Activated B cell treated with CpG ODN at 0.5 μM for 24 hours (primary cell): Measurements from ENCODE around the gene DGAT2. TPM values are rescaled to one million over a fixed set of nuclear protein-coding genes. Genes with fewer than 3 reads are reported as not detected.

Experiments used
- ATAC-seq: fragments of 200-7000 bp; cut with Tn5 transposase; one replicate; pipeline ENCODE4 v1.10.0; 2021; ENCODE audit warnings: low read depth, mild to moderate bottlenecking, moderate library complexity
- CTCF ChIA-PET: fragments of 350-600 bp; sonication (Branson Sonifier 250); formaldehyde crosslinking; loops from one replicate; lab custom pipeline; 2021; ENCODE audit warnings: antibody characterized with exemption; lab: Charles Lee
- POLR2A ChIA-PET: fragments of 350-600 bp; sonication (Branson Sonifier 250); formaldehyde crosslinking; loops from one replicate; lab custom pipeline; 2021; ENCODE audit warnings: antibody characterized with exemption; lab: Charles Lee
- DNase-seq: peaks from one replicate; pipeline ENCODE4 v3.0.0; 2022
- H3K27ac Mint-ChIP-seq: one replicate; pipeline ENCODE4 v1.8.0; 2020; ENCODE audit warnings: mixed read lengths
- H3K27me3 Mint-ChIP-seq: one replicate; pipeline ENCODE4 v1.8.0; 2021; ENCODE audit warnings: mixed read lengths
- H3K36me3 Mint-ChIP-seq: one replicate; pipeline ENCODE4 v1.8.0; 2021; ENCODE audit warnings: low read depth, mixed read lengths
- H3K4me1 Mint-ChIP-seq: one replicate; pipeline ENCODE4 v1.8.0; 2021; ENCODE audit warnings: mixed read lengths
- H3K4me3 Mint-ChIP-seq: one replicate; pipeline ENCODE4 v1.8.0; 2020; ENCODE audit warnings: mild to moderate bottlenecking, mixed read lengths
- H3K9me3 Mint-ChIP-seq: one replicate; pipeline ENCODE4 v1.8.0; 2020; ENCODE audit warnings: mixed read lengths
- intact Hi-C: fragments of 100-400 bp; cut with micrococcal nuclease; formaldehyde crosslinking; loops from one replicate; pipeline ENCODE4 v1.15.1; 2024
- total RNA-seq: library from RNA; stranded (reverse); gene quantifications from 2 replicates; pipeline ENCODE4 v1.2.3, GENCODE V29; 2022
- TF ChIP-seq, protein P1 (sequence below): fragments of 200-600 bp; IDR thresholded peaks from one replicate; pipeline ENCODE4 v1.8.0; 2022; ENCODE audit warnings: antibody characterized with exemption, mild to moderate bottlenecking

Gene DGAT2
- total RNA-seq, 1 donor from 2014 or later: 7.9 TPM

DNA sequence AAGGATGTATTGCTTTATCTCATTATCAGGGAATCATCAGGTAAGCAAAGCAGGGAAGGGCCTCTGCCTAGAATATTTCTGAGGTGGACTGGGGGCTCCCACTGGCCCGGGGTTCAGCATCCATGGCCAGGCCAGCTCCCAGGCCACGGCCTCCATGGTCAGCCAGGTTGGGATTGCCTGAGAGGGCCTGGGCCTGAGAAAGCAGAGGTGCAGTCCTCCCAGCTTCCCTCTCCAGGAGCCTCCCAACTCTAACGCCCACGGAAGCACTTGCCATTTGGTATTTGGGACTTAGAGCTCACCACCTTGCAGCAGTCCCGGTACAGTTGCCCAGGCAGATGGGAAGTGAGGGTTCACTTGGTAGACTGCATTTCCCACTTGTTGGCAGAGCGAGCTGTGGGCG lies 12.7 kb downstream of the DGAT2 start:
- Mint-ChIP-seq H3K36me3 (peaks cover 4% of the 10 kb centered on the region), H3K9me3 (no peaks in the 10 kb centered on the region), H3K4me3 (no peak overlapping the region), H3K27me3 (no peaks in the 10 kb centered on the region), H3K4me1 (peaks cover 27% of the 10 kb centered on the region), H3K27ac (no peak overlapping the region)
- ATAC-seq (no peak), DNase-seq (no peak)
- intact Hi-C loops: no loop called here
- TF ChIP-seq, protein P1, sequence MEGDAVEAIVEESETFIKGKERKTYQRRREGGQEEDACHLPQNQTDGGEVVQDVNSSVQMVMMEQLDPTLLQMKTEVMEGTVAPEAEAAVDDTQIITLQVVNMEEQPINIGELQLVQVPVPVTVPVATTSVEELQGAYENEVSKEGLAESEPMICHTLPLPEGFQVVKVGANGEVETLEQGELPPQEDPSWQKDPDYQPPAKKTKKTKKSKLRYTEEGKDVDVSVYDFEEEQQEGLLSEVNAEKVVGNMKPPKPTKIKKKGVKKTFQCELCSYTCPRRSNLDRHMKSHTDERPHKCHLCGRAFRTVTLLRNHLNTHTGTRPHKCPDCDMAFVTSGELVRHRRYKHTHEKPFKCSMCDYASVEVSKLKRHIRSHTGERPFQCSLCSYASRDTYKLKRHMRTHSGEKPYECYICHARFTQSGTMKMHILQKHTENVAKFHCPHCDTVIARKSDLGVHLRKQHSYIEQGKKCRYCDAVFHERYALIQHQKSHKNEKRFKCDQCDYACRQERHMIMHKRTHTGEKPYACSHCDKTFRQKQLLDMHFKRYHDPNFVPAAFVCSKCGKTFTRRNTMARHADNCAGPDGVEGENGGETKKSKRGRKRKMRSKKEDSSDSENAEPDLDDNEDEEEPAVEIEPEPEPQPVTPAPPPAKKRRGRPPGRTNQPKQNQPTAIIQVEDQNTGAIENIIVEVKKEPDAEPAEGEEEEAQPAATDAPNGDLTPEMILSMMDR: no peak
- ChIA-PET POLR2A (no interaction called here), CTCF (no interaction called here)

DNA sequence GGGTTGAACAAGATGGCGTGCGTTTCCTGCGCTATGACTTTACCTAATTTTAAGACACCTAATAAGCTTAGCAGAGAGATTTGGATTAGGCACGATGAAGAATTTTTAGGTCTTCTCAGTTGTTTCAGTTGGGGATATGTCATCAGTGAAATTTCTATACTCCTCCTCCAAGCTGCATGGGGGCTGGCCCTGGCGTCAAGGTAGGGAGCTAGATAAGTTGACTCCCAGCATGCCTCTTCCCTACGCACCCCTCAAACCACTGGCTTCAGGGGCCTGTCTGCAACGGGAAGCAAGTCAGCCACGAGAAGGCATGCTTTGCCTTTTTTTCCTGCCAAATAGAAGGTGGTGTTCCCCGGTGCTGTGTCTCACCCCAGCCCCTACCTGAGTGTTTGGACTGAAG lies 13.3 kb downstream of the DGAT2 start:
- no peak overlapping the region for H3K27ac Mint-ChIP-seq
- TF ChIP-seq, protein P1: no peak
- H3K4me1 Mint-ChIP-seq: peaks cover 26% of the 10 kb centered on the region
- ATAC-seq (no peak), DNase-seq (no peak)
- ChIA-PET POLR2A (no interaction called here), CTCF (no interaction called here)
- intact Hi-C loops: no loop called here
- H3K36me3 Mint-ChIP-seq: peaks cover 7% of the 10 kb centered on the region
- no peaks in the 10 kb centered on the region for H3K9me3 Mint-ChIP-seq
- no peaks in the 10 kb centered on the region for H3K27me3 Mint-ChIP-seq
- H3K4me3 Mint-ChIP-seq: no peak overlapping the region

DNA sequence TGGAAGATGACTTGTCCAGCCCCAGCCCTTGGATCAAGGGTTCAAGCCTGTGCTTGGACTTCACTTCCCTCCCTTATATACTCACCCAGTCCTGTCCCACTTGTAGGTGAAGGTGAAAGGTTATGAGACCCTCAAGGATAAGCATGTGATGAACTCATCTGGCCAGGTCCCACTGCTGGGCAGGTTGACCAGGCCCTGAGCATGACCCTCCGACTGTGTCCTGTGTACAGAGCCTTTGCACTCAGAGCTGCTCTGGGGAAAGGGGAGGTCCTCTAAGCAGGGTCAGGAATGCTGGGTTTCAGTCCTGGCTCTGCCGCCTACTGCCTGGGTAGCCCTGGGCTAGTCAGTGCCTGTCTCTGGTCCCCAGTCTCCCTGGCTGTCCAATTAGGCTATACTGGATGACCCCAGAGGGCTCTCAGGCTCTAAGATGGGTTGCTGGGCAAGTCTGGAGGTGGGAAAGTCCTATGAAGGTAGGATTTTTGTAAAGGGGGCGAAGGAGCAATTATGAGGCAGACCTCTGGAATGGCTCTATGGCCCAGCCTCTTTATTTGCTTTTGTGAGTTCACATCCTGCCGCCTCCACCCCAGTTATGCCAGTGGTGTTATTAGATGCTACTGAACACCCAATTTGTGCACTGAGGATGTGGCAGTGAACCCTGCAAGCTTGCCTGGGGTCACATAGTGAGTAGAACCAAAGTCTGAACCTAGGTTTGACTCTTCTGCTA lies 14.1 kb downstream of the DGAT2 start:
- TF ChIP-seq, protein P1: no peak
- Mint-ChIP-seq H3K27me3 (no peaks in the 10 kb centered on the region), H3K4me3 (no peak overlapping the region), H3K27ac (no peak overlapping the region), H3K36me3 (peaks cover 7% of the 10 kb centered on the region), H3K9me3 (no peaks in the 10 kb centered on the region), H3K4me1 (peaks cover 18% of the 10 kb centered on the region)
- intact Hi-C loops: no loop called here
- no peak for DNase-seq
- no peak for ATAC-seq
- ChIA-PET POLR2A (no interaction called here), CTCF (no interaction called here)

DNA sequence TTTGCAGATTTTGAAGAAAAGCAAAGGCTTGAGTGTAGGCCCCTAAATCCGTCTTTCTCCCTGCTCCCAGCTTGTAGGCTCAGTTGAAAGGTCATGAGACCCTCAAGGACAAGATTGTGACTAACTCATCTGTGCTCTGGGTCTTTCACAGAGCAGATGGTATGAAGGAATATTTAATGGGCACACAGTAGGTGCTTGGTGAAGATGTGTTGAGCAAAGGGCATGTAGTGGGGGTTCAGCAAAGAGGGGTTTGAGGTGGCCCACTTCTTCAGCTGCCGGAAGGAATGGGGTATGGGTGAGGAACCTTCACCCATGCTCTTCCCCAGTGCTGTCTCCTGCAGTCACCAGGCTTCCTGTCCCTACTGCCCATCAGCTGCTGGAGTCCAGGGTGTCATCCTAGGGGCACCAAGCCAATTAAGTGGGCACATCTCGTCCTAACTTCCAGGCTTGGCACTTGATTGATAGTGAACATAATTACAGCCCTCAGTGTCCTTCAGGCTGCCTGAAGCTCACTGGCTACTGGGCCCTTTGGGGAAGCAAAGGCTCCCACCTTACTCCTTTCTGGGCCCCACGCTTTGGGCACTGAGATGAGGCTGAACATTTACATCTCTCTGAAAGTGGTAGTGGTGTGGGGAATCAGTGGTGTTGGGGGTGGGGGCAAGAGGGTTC lies 15.0 kb downstream of the DGAT2 start:
- Mint-ChIP-seq H3K9me3 (no peaks in the 10 kb centered on the region), H3K4me1 (peaks cover 12% of the 10 kb centered on the region), H3K4me3 (no peak overlapping the region), H3K27me3 (no peaks in the 10 kb centered on the region), H3K27ac (no peak overlapping the region), H3K36me3 (peaks cover 7% of the 10 kb centered on the region)
- DNase-seq (no peak), ATAC-seq (no peak)
- TF ChIP-seq, protein P1: no peak
- ChIA-PET CTCF (no interaction called here), POLR2A (no interaction called here)
- intact Hi-C loops: no loop called here

DNA sequence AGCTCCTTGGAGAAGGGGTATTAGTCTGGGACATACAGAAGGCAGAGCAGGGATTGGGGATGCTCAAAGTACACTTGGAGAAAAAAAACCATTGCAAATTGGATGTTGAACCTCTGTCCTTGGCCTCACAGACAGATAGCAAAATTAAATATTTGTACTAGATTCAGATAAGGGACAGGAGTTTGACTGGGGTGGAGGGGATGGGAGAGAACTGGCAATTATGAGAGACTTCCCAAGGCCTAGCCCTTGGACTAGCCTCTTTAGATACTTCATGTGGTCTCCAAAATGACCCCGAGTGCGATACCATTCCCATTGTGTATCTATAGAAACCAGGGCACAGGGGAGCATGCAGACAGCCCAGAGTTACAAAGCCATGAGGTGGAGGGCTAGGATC lies 15.5 kb downstream of the DGAT2 start:
- CTCF ChIA-PET: no interaction called here
- TF ChIP-seq, protein P1: no peak
- DNase-seq (no peak), ATAC-seq (no peak)
- Mint-ChIP-seq H3K36me3 (peaks cover 7% of the 10 kb centered on the region), H3K4me3 (no peak overlapping the region), H3K27ac (no peak overlapping the region), H3K27me3 (no peaks in the 10 kb centered on the region), H3K9me3 (no peaks in the 10 kb centered on the region), H3K4me1 (peaks cover 12% of the 10 kb centered on the region)
- POLR2A ChIA-PET: no interaction called here
- intact Hi-C loops: no loop called here
